Limb (tissue), 2 donors: ENCODE data around the gene RITA1.

ENCODE experiments used
- DNase-seq, 2 donors: peaks; one replicate each; pipeline ENCODE4 v3.0.0-alpha.2; 2016; ENCODE audit errors: extremely low spot score in 2 of 2

The RITA1 gene

DNA sequence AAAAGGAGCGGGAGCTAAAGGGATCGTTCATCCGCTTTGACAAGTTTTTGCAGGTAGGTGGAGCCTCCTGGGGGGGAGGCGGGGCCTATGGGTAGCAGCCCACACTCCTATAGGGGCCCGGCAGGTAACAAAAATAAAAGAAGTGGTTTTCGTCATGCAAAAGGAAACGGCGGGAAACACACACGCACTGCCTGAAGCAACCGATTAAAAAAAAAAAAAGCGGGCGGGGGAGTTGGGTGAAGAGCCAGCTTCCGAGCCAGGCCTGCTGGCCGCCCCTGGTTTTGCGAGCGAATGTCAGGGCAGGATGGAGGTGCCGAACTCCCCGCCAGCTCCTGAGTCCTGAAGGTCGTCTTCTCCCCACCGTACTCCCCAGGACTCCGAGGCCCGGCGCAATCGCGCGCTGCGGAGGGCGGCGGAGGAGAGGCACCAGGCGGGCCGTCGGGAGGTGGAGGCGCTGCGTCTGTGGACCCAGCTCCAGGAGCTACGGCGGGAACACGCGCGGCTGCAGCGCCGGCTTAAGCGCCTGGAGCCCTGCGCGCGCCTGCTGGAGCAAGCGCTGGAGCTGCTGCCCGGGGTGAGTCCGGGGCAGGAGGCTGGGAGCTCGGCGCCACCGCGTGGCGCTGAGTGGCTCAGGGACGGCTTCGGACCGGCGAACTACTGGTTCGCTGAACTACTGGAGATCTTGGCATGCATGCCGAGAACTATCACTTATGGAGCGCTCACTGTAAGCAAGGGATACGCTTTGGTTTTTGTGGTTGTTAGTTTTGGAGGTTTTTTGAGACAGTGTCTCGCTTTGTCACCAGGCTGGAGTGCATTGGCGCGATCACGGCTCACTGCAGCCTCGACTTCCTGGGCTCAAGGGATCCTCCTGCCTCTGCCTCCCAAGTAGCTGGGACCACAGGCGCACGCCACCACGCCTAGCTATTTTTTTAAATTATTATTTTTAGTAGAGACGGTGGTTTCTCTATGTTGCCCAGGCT is 32.4 kb upstream of the RITA1 start:
- peak; percentile 43 to 72 for DNase-seq

DNA sequence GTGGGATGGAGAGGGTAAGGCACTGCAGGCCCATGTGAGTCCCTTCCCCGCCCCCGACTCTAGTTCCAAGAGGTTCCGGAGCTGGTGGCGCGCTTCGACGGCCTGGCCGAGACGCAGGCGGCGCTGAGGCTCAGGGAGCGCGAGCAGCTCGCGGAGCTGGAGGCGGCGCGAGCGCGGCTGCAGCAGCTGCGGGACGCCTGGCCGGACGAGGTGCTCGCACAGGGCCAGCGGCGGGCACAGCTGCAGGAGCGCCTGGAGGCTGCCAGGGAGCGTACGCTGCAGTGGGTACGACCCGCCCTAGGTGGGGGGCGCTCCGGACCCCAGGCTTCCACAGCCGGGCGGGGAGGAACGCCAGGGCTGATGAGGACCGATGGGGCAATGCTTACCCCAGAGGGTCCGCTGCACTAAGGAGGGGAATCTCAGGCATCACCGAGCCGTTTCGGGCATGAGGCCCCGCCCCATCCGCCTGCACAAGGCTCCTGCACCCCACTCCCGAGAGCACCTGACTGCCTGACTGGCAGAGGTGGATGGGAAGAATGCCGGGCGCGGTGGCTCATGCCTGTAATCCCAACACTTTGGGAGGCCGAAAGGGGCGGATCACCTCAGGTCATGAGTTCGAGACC is 31.1 kb upstream of the RITA1 start:
- DNase-seq = no peak

DNA sequence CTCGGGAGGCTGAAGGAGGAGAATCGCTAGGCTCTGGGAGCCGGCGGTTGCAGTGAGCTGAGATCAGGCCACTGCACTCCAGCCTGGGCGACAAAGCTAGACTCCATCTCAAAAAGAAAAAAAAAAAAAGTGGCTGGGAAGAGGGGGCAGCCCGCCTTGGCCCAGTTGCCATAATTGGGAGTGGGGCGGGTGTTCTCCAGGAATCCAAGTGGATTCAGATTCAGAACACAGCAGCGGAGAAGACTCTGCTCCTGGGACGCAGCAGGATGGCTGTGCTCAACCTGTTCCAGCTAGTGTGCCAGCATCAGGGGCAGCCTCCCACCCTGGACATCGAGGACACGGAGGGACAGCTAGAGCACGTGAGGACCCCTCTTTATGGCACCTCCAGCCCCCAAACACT is 30.5 kb upstream of the RITA1 start:
- DNase-seq = no peak

DNA sequence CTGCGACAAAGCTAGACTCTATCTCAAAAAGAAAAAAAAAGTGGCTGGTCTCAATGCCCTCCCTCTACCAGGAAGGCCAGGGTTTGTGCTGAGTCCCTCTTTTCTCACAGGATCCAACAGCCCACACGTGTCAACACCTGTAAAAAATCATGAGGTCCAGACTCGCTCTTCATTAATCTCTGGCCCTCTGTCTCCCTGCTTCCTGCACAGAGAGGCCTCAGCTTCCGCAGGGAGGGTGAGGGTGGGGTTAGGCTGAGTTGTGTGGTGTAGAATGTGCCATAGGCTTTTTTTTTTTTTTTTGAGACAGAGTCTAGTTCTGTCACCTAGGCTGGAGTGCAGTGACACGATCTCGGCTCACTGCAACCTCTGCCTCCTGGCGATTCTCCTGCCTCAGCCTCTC is 29.9 kb upstream of the RITA1 start:
- no peak for DNase-seq

DNA sequence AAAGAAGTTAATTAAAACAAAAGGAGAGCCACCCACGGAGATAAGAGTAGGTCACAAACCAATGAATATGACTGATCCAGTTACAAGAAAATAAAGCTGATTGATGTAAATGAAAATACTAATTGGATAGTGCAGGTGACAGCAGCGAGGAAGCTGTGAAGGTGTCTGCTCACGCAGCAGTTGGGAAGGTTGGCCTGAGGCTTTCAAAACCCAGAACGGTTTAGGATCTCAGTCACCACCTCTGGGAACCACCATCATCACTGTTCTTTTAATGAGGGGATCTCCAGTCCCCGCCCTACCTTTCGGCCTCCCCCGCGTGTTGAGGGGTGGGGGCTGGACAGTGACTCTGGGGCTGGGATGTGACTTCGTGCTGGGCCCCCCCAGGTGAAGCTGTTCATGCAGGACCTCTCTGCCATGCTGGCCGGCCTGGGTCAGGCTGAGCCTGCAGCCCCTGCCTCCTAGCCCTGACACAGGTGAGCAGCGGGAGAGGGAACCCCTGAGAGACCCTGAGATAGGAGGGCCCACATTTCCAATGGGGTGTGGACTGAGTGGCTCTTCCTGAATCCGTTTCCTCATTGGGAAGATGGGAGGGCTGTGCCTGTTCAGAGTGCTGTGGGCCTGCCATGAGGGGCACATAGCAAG is 28.2 kb upstream of the RITA1 start:
- no peak for DNase-seq

DNA sequence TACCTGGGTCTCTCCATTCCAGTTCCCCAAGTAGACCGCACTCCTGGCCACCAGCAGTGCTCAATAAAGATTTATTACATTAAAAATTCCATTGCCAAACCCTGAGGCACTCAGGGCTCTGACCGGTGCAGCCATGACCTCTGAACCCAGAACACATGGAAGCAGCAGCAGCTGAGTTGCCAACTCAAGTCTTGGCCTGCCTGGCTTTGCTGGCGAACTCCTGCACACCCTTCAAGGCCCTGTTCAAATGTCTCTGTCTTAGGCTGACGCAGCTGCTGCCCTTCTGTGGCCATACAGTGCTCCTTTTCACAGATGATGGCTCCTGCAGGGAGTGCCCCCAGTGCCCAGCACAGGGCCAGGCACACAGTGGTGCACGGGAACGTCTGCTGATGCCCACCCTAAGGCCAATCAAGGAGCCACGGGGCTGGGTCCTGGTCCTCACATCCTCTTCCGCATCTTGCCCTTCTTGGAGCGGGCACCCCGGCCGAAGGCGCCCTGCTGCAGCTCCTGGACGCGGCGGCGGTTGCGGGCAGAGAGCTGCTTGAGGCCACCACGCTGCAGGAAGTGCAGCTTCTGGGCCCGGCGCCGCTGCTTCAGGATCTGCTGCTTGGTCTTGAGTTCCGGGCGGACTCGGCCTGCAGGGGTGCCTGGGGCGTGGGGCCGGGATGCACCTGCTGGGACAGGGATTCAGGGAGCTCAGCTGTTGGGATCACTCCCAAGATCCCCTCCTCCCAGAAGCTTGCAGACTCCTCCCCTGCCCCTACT is 26.9 kb upstream of the RITA1 start:
- DNase-seq = no peak

DNA sequence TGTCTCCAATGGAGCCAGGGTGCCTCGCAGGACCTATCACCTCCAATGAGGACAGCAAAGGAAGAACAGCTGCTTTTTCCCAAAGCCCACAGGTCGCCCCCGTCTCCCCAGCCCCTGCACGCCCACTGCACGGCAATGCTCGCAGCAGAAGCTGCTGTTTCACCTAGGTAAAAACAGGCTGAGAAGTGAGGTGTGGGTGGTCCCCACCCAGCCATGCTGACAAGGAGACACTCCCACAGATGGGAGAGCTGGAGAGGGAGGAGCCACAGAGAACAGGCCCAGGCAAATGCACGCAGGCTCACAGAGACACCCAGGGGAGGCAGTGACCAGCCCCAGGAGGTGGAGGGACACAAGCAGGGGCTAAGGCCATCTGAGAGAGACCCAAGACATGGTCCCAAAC is 25.6 kb upstream of the RITA1 start:
- DNase-seq = no peak

DNA sequence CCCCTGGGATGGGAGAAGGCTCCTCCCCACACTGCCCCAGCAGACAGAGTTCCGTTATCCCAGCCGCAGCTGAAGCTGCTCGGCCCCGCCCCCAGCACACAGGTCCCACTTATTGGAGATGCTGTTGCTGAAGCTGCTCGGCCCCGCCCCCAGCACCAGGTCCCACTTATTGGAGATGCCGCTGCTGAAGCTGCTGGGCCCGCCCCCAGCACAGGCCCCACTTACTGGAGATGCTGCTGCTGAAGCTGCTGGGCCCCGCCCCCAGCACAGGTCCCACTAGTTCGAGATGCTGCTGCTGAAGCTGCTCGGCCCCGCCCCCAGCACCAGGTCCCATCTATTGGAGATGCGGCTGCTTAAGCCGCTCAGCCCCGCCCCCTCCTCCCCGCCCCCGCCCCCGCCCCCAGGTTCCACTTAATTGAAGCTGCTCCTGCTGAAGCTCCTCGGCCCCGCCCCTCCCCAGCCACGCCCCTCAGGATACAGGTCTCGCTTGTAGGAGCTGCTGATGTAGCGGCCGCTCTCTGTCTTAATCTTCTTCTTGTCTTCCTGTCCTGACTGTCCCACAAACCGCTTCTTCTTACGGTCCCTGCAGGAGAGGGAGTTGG is 24.0 kb upstream of the RITA1 start:
- peak in 1 of 2 donors; percentile 76 for DNase-seq

DNA sequence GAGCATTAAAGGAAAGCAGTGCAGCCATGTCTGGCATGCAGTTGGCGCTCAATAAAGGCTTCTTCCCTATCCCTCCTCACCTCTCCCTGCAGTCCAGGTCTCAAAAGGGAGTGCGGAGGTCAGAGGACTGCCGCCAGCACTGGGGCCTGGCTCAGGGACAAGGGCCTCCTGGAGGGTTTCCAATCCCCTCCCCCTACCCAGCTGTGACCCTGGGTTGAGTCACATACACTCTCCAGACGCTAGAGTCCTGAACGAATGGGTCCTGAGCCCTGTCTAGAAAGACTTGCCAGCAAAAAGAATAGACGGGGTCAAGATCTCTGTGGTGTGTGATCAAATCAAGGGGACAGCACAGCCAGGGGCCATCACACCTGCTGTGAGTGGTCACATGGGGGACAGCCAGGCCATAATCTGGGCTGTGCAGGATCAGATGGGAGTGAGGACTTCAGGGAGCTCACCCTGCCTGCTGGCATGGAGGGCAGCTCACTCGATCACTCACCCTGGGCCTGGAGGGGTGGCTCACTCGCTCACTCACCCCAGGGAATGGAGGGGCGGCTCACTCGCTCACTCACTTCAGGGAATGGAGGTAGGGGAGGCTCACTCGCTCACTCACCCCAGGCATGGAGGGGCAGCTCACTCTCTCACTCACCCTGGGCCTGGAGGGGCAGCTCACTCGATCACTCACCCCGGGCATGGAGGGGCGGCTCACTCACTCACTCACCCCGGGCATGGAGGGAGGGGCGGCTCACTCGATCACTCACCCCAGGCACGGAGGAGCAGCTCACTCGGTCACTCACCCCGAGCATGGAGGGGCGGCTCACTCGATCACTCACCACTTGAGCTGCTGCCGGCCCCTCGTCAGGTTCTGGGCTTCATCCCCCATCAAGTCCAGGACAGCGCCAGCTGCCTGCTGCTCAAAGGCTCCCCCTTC is 23.2 kb upstream of the RITA1 start:
- no peak for DNase-seq

DNA sequence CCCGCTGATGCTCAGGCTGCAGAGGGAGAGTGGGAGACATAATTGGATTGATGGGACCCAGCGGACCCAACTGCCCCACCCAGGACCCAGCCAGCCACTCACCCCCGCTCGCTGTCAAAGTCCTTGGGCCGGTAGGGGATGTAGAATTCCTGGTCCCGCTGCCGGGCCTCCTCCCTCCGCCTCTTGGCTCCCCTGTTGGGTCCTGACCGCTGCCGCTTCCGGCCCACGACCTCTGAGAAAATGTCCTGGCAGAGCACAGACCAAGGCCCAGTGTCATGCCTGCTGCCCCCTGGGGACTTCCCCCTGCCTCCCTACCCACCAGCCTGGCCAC is 22.5 kb upstream of the RITA1 start:
- DNase-seq = no peak

DNA sequence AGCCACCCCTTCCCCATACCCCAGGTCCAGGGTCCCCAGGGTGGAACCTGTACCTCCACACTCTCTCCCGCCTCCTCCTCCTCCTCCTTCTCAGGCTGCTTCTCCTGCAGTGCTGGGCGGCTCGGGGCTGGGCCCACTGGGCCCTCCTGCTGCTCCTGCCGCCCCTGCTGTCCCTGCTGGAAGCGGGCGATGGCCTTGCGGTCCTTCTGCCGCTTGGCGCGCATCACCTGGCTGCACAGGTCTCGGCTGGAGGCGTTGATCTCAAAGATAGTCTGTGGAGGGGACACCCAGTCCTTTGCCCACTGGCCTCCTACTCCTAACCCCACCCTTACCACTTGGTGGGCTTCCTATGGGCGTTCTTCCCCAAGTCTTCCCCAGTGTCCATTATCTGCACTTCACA is 21.5 kb upstream of the RITA1 start:
- DNase-seq = no peak

DNA sequence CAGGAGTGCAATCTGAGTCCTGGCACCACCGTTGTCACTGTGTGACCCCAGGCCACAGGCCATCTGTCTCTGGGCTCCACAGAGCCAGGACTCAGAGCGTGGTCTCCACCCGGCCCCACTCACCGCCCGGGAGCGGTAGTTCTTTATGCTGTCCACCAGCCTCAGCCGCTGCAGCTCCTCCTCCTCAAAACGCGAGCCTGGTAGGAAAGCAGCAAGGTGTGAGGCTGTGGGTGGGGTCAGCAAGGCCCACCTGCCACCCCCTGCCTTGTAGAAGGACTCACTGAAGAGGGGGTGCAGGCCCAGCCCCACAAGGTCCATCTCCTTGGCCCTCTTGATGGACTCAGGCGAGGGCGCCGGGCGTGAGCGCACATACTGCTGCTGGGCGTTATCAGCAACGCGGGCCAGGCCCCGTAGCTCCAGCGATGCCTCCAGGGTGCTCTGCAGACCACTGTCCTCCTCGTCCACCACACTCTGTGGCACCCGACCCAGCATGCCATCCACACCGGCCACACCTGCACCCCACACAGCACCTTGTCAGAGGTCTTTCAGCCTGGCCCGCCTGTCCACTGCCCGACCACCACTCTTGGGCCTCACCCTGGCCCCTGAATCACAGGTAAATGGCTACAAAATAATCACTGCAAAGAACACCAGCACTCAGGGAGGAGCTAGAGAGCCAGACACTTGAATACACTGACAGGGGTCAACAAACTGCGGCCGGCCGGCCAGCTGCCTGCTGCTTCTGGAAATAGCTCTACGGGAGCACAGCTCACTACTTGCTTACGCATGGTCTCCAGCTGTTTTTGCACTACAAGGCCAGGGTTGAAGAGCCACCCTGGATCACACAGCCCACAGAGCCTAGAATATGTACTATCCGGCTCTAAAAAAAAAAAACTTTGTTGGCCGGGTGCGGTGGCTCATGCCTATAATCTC is 19.7 kb upstream of the RITA1 start:
- no peak for DNase-seq

DNA sequence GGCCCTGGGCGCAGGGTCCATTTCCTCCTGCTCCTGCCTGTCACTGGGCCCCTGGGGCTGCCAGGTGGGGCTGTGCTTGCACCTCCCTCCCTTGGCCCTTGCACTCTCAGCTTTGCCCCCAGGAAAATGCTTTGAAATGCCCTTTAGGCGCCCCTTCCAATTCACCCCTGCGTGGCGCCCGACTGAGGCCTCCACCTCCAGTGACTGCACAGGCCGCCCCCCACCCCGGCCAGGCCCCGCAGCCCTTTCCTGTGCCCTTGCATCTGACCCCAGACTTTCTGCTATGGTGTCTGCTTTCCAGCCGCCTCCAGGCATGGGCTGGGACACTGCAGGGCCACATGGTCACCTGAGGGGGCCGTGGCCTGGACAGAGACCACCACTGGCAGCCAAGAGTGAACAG is 17.7 kb upstream of the RITA1 start:
- no peak for DNase-seq

DNA sequence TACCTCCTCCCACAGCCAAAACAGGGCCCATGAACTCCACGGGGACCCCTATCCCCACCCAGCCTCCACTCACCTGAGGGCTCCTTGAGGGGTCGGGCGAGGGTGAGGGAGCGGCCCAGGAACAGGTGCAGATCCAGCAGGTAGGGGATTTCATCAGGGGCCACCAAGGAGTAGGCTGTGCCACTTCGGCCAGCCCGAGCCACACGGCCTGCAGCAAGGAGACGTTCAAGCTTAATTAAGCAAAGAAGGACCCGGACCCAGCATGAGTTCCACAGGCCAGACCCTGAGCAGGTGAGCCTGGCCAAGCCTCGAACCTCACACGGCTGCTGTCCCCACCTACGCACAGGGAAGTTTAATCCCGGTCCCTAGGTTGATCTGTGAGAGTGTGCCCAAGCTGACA is 15.8 kb upstream of the RITA1 start:
- no peak for DNase-seq

DNA sequence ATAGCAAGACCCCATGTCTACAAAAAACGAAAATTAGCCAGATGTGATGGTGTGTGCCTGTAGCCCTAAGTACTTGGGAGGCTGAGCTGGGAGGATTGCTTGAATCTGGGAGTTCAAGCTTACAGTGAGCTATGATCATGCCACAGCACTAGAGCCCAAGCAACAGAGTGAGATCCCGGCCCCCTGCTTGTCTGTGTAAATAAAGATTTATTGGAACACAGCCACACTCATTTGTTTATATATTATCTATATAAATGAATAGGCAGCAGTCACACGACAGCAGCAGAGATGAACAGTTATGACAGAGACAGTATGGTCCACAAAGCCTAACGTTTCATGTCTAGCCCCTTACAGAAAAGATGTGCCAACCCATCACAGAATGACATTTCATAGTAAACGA is 15.1 kb upstream of the RITA1 start:
- no peak for DNase-seq

DNA sequence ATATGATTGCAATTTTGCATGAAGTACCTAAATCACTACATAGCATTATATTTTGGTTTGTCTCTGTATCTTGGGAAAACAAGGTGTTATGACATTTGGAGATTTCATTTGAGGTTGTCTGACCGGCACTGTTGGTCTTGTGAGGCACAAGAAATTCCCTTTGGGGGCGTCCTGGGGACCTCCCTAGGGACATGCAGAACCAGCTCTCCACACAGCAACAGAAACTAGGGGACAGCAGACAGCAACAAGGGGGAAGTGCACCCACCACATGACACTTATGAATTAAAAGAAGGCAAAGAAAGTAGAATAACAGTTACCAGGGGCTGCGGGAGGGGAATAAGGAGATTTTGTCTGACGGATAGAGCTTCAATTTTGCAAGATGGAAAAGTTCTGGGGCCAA is 14.6 kb upstream of the RITA1 start:
- DNase-seq = no peak

DNA sequence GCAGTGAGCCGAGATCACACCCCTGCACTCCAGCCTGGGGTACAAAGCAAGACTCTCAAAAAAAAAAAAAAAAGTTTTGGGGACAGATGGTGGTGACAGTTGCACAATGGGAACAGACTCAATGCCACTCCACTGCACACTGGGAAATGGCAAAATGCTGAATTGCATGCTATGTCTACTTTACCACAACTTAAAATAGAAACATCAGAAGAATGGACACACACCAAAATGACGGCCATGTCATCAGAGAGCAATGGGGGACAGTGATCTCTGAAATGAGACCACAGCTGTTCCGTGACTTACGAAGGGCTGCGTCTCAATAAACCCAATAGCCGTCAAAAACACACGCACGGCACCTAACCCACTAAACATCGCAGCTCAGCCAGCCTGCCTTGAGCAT is 14.0 kb upstream of the RITA1 start:
- DNase-seq = no peak

DNA sequence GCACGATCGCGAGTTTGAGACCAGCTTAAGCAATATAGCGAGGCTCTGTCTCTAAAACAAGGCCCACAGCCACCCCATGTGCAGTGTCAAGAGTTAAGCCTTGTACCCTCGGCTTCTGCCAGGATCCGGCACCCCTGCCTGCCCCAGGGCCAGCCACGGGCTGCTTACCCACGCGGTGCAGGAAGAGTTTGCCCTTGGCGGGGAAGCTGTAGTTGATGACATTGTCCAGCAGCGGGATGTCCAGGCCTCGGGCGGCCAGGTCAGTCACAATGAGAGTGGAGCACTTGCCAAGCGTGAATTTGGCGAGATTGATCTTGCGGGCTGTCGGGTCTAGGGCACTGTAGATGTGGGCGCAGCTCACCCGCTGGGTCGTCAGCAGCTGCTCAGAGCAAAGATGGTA is 13.3 kb upstream of the RITA1 start:
- peak in 1 of 2 donors; percentile 15 for DNase-seq

DNA sequence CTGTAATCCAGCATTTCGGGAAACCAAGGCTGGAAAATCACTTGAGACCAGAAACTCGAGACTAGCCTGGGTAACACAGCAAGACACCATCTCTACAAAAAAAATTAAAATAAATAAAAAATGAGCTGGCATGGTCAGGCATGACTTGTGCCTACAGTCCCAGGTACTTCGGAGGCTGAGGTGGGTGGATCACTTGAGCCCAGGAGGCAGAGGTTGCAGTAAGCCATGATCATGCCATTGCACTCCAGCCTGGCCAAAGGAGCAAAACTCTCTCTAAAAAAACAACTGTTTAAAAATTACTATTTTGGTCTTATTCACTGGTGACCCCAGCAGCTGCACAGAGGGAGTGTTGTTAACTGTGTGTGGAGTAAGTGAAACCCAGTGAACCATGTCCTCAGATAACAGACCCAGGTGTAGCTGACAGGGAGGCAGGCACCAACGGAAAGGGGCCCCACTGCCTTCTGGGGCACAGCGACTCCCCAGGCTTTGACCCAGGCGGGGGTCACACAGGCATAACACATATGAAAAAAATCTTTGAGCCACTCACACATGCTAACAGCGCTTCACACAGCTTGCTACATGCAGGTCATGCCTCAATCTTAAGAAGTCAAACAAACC is 12.3 kb upstream of the RITA1 start:
- no peak for DNase-seq
